IMR-90 (cell line): ENCODE data around the gene NUP54.

Experiments used
- BHLHE40 ChIP-seq: fragments of 150-350 bp; IDR thresholded peaks from 2 replicates; pipeline ENCODE4 v1.6.1; 2016; ENCODE audit warnings: mild to moderate bottlenecking, low read depth, low read length
- CEBPB ChIP-seq: IDR thresholded peaks from 2 replicates; pipeline ENCODE4 v1.6.1; 2012; ENCODE audit warnings: low read depth, low read length, improper control_type of control experiment
- CHD1 ChIP-seq: IDR thresholded peaks from 2 replicates; pipeline ENCODE4 v1.6.1; 2012; ENCODE audit warnings: low read depth, low read length, improper control_type of control experiment
- FOS ChIP-seq: fragments of 150-350 bp; IDR thresholded peaks from 2 replicates; pipeline ENCODE4 v1.6.1; 2016; ENCODE audit warnings: low read depth, low read length
- MAFK ChIP-seq: IDR thresholded peaks from 2 replicates; pipeline ENCODE4 v1.6.1; 2012; ENCODE audit warnings: low read depth, low read length, improper control_type of control experiment
- MXI1 ChIP-seq: IDR thresholded peaks from 2 replicates; pipeline ENCODE4 v1.6.1; 2012; ENCODE audit warnings: low read depth, mild to moderate bottlenecking, low read length, moderate library complexity, borderline replicate concordance
- POLR2A ChIP-seq: IDR thresholded peaks from 2 replicates; pipeline ENCODE4 v1.6.1; 2012; ENCODE audit warnings: mild to moderate bottlenecking, low read depth, low read length
- RAD21 ChIP-seq: IDR thresholded peaks from 2 replicates; pipeline ENCODE4 v1.6.1; 2012; ENCODE audit warnings: low read length, improper control_type of control experiment
- RCOR1 ChIP-seq: IDR thresholded peaks from 2 replicates; pipeline ENCODE4 v1.6.1; 2012; ENCODE audit warnings: mild to moderate bottlenecking, low read length, improper control_type of control experiment; ENCODE audit not compliant: insufficient replicate concordance
- RFX5 ChIP-seq: IDR thresholded peaks from 2 replicates; pipeline ENCODE4 v1.8.0; 2012; ENCODE audit warnings: low read depth, mild to moderate bottlenecking, low read length, moderate library complexity
- SMC3 ChIP-seq: fragments of 150-350 bp; IDR thresholded peaks from 2 replicates; pipeline ENCODE4 v1.6.1; 2016; ENCODE audit warnings: low read depth, mild to moderate bottlenecking, antibody characterized with exemption, low read length, moderate library complexity
- TF ChIP-seq, protein P1 (sequence below): conservative IDR thresholded peaks from 2 replicates; pipeline ENCODE4 v1.5.1; 2012; ENCODE audit warnings: mild to moderate bottlenecking, low read depth, low read length, improper control_type of control experiment
- TF ChIP-seq, protein P2 (sequence below): fragments of 150-350 bp; IDR thresholded peaks from 2 replicates; pipeline ENCODE4 v1.6.1; 2016; ENCODE audit warnings: low read depth, mild to moderate bottlenecking, low read length, moderate library complexity, borderline replicate concordance

DNA sequence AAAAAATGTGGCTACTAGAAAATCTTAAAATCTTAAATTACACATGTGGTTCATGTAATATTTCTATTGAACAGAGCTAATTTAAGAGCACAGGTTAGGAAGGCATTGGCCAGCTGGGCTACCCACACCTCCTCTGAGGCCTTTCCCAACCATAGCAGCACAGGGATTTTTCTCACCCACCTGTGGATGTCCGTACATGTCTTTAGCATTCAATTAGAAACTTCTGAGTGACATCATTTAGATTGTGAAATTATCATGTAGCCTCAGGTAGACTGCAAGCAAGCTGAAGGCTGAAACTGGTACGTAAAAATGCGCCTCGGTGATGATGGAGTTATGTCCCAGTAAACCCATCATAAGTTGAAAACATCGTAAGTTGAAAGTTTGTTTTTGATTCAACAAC, 34.3 kb upstream of the NUP54 start:
- TF ChIP-seq CHD1: no peak
- TF ChIP-seq, protein P1, sequence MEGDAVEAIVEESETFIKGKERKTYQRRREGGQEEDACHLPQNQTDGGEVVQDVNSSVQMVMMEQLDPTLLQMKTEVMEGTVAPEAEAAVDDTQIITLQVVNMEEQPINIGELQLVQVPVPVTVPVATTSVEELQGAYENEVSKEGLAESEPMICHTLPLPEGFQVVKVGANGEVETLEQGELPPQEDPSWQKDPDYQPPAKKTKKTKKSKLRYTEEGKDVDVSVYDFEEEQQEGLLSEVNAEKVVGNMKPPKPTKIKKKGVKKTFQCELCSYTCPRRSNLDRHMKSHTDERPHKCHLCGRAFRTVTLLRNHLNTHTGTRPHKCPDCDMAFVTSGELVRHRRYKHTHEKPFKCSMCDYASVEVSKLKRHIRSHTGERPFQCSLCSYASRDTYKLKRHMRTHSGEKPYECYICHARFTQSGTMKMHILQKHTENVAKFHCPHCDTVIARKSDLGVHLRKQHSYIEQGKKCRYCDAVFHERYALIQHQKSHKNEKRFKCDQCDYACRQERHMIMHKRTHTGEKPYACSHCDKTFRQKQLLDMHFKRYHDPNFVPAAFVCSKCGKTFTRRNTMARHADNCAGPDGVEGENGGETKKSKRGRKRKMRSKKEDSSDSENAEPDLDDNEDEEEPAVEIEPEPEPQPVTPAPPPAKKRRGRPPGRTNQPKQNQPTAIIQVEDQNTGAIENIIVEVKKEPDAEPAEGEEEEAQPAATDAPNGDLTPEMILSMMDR: no peak
- TF ChIP-seq CEBPB: no peak
- TF ChIP-seq MAFK: no peak
- TF ChIP-seq POLR2A: no peak
- TF ChIP-seq, protein P2, sequence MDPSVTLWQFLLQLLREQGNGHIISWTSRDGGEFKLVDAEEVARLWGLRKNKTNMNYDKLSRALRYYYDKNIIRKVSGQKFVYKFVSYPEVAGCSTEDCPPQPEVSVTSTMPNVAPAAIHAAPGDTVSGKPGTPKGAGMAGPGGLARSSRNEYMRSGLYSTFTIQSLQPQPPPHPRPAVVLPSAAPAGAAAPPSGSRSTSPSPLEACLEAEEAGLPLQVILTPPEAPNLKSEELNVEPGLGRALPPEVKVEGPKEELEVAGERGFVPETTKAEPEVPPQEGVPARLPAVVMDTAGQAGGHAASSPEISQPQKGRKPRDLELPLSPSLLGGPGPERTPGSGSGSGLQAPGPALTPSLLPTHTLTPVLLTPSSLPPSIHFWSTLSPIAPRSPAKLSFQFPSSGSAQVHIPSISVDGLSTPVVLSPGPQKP: no peak
- TF ChIP-seq MXI1: no peak
- TF ChIP-seq BHLHE40: no peak
- TF ChIP-seq RFX5: no peak
- TF ChIP-seq RAD21: no peak
- no peak for TF ChIP-seq SMC3
- no peak for TF ChIP-seq FOS
- no peak for TF ChIP-seq RCOR1
